H1 (cell line): Measurements from ENCODE around the gene NIM1K. TPM values are rescaled to one million over a fixed set of nuclear protein-coding genes. Genes with fewer than 3 reads are reported as not detected.

Source experiments
- CBX5 ChIP-seq: fragments of 300-800, 300-1000 bp; sonication (generic); IDR thresholded peaks from 2 replicates; pipeline ENCODE4 v1.7.1; 2016; ENCODE audit warnings: antibody characterized with exemption, low read length, low read depth
- SP4 ChIP-seq: IDR thresholded peaks from 2 replicates; pipeline ENCODE4 v1.6.1; 2012; ENCODE audit warnings: low read length, inconsistent platforms
- polyA plus RNA-seq, 7 experiments: library from polyadenylated mRNA; depleted of rRNA in 3 of 7; stranded (reverse) in 5 of 7; unstranded in 2 of 7; fragments of >200 nt in 5 of 7; fragments of 200-250 nt in 2 of 7; gene quantifications; 1 replicate in 5 of 7; 2 replicates in 1 of 7; 4 replicates in 1 of 7; pipeline versions ENCODE4 v1.2.1 to v1.2.3, GENCODE V29; 2011 to 2013; ENCODE audit warnings: missing spikeins in 2 of 7, mixed read lengths in 2 of 7
- total RNA-seq: library from RNA; stranded (reverse); fragmentation: NEBNext Ultra II Directional; extraction: Animal tissue kit (Norgen Biotek cat#: 25700); gene quantifications from 2 replicates; pipeline ENCODE4 v1.2.1, GENCODE V29; 2021

The NIM1K gene
- total and polyA plus RNA-seq, 2 of the 8 experiments (the other 6 are each of a cell fraction or from before 2014, with no cell fraction given), result not detected

DNA sequence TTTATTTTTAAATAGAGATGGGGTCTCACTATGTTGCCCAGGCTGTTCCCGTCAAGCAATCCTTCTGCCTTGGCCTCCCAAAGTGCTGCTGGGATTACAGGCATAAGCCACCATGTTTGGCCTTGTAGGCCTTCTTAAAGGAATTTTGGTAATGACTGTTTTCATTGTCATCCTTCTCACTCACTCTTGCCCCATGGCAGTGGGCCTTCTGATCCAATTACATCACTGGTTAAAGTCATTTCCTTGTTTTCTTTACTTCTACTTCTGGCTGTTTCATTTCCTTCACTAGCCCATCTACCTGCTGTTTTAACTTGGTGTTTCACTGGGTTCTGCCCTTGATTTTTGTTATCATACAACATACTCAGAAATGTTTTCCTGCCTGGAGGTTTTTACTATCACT lies 20.1 kb upstream of the NIM1K start (continued):
- TF ChIP-seq CBX5 (no peak), SP4 (no peak)
- TF ChIP-seq, all 59 proteins: peak for 0
